HG03108 (cell line): ENCODE measurements around the gene AUNIP.

ENCODE experiments used
- ATAC-seq: cut with Tn5 transposase; IDR thresholded peaks from one replicate; pipeline ENCODE4 v1.9.1; 2021; ENCODE audit warnings: moderate library complexity; ENCODE audit not compliant: unreplicated experiment

AUNIP gene

DNA sequence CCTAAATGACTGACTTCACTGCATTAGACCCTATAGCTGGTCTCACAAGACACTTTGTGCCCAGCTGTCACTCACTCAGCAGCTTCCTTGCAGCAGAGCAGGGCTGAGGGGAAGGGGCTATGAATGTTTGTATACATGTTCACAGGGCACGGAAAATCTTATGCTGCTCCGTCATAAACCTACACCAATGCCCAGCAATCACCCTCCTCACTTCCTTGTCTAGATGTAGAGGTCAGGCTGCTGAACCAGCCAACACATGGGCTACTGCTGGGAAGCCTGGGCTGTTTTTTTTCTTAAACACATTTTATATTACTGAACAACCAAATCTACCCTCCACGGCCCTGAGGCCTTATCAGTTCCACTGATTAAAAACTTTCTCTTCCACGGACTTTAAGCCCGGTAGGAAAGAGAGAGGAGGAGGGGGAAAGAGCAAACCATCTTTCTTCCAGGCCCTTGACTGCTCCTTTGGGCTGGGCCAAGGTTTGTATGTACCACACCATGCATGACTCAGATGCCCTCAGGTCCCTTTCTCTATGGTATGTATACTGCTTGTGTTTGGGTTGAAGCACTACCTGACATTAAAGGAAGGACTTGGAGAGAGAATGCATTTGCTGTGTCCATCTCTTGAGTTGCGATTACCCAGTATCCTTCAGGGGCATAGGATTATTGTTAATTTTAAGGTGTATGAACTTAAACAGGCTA, 26.8 kb downstream of the AUNIP start:
- ATAC-seq: no peak

- ATAC-seq: no peak
These were observed 27.6 kb downstream of the AUNIP start for GRCh38 chr1:25831569-25832196.

DNA sequence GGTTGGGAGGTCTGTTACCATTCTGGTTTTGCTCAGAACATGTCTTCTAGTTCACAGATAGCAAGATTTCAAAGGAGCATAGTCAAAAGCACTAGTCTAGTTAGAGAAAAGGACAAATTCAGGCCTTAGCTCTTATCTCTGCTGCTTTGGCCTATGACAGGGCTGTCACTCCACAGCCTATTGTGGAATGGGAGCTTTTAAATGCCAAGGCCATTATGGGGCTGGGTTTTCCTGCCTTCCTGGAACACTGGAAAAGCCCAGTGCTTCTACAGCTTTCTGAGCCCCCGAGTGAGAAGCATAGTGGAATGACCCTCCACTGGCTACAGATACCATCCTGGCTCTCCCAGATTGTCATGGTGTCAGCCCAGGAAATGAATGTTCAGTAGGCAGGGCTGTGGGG, 30.2 kb downstream of the AUNIP start:
- no peak for ATAC-seq

DNA sequence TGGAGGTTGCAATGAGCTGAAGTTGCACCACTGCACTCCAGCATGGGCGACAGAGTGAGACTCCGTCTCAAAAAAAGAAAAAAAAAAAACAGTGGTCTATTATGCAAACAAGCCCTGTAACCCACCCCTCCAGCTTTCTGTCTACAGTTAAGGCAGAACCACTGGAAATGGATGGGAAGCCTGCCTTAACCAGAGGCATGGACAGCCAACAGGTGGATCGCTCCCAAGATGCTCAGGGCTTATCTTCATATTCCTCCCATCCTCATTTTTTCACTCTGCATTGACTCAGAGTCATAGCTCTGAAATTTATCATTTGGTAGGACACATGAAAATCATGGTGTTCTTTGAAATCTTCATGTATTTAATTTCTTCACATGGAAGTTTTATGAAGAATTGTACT, 30.8 kb downstream of the AUNIP start:
- ATAC-seq: no peak

GRCh38 chr1:25826571-25826970, 32.7 kb downstream of the AUNIP start:
- no peak for ATAC-seq

- ATAC-seq: no peak
These were observed 33.7 kb downstream of the AUNIP start for GRCh38 chr1:25825605-25826004.

DNA sequence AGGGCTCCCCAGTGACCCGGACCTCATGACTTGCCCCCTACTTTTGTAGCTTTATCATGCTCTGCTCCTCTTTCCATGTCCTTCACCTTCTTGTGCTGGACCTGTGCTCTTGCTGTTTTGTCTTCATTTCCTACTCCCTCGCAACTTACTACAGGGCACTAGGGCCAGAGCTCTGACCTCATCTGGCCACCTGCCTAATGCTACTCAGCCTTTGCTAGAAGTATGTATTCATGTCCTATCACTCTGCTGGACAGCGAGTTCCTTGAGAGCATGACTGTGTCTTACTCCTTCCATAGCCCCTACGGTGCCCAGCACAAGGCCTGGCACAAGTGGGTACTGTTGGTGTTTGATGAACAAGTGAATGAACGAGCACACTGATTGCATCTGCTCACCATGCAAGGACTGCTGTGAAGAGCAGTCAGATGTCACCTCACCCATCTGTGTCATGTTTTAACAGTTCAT, 37.6 kb downstream of the AUNIP start:
- no peak for ATAC-seq

DNA sequence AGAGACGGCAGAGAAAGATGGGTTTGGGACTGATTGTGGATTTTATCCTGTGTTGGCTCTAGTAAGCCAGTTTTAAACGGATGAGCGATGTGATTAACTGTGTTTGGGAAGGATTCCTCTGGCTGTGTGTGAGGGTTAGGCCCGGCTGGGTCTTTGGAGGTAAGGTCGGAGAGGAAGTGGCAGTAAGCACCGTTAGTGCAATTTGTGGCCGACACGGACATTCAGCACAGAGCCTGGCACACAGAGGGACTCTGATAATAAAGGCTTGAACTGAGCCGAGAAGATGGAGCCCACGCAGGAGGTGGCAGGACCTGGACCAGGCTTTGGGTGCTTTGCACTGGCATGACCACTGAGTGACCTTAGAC, 38.2 kb downstream of the AUNIP start:
- ATAC-seq: no peak

DNA sequence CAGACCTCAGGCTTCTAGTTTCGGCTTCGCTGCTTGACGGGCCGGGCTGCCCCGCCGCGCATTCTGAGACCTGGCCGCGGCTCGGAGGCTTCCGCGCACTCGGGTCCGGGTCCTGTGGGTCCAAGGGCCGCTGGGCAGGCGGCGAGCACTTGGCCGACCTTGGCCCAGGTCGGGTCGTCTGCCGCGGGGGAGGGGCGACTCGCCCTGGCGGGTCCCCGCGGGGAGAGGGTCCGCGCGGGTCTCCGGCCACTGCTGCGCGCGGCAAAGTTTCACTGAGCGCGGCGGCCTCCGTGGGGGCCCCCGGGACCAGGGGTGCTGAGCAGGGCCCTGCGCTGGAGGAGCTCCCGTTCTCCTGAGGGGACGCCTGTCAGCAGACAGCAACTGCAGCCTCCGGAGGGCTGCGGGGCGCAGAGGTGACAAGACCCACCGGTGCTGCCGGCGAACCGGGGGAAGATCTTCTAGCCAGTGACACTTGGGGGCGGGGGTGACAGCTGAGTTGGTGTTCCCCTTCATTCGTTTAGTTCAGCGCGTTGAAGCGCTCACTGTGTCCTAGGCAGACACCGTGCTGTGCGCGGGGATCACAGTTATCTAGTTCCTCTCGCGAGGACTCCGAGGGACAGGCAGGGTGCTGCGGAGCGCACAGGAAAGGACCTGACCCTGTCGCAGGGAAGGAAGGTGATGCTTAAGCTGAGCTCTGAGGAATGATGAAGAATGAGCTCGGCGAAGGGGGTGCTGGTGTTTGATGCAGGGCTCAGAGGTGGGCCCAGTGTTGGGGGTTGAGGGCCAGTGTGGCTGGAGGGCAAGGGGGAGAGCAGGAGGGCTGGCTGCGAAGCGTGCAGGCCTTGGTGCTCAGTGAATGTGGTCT, 38.8 kb downstream of the AUNIP start:
- ATAC-seq: peak; percentile 39

GRCh38 chr1:25819491-25820246, 39.6 kb downstream of the AUNIP start, which contains the start of gene MTFR1L:
TSS of gene MTFR1L (plus strand) at chr1:25819954. CDS start at chr1:25823105, 3,151 bp downstream.
- ATAC-seq: peak; percentile 73

- no peak for ATAC-seq
These were observed 40.7 kb downstream of the AUNIP start for GRCh38 chr1:25818569-25818968.

GRCh38 chr1:25817840-25818501, 41.3 kb downstream of the AUNIP start:
- ATAC-seq: no peak

- ATAC-seq: no peak
These were observed 43.0 kb downstream of the AUNIP start for GRCh38 chr1:25816112-25816718.

DNA sequence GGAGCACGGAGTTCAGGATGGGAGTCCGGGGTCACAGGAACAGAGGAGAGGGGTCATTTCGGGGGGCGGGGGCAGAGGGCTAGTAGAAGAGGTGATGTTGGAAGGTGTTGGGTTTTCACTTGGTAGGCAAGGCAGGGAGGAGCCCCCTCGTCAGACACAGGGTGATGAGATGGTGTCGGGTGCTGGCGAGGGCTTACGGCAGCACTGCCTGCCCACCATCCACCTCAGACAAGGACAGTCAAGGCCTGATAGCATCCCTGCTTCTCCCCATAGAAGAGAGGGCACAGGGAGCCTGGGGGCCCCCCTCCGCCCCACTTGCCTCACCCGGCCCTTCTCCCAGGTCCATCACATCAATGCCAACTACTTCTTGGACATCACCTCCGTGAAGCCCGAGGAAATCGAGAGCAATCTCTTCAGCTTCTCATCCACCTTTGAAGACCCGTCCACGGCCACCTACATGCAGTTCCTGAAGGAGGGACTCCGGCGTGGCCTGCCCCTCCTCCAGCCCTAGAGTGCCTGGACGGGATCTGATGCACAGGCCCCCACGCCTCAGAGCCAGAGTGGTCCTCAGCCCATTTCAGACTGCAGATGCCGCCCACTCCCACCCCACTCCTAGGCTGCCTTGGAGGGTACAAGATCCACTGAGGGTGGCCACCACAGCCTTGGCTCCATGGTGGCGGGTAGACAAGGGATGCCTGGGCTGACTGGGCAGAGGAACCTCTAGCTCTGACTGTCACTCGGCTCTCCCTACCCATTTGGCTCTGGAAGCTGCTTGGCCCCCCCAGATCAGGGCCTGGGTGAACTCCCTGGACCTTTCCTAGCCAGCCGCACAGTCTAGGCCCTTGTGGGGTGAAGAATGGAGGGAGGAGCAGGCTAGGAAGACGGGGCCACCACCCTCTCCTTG, 43.8 kb downstream of the AUNIP start:
- ATAC-seq: no peak

DNA sequence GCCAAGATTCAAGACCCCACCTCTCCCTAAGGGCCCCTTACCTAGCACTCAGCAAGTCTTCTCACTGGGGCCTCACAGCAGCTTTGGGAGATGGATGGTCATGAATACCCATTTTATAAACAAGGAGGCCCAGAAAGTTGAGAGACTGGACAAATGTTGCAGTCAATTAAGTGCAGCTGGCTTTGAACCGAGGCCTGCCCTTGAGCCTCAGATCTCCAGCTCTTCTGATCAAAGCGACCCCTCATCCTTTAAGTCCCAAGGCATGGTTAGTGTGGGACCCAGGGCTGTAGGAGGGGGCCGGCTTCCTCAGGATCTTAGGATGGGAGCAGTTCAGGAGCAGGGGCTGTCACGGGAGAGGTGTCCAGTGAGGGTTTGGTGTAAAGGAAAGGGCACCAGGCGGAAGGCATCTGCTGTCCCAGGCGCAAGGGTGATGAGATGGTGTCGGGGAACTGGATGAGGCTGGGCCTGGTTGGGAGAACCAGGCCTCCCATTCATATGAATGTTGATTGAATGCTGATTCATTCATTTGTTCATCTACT, 44.6 kb downstream of the AUNIP start:
- no peak for ATAC-seq

DNA sequence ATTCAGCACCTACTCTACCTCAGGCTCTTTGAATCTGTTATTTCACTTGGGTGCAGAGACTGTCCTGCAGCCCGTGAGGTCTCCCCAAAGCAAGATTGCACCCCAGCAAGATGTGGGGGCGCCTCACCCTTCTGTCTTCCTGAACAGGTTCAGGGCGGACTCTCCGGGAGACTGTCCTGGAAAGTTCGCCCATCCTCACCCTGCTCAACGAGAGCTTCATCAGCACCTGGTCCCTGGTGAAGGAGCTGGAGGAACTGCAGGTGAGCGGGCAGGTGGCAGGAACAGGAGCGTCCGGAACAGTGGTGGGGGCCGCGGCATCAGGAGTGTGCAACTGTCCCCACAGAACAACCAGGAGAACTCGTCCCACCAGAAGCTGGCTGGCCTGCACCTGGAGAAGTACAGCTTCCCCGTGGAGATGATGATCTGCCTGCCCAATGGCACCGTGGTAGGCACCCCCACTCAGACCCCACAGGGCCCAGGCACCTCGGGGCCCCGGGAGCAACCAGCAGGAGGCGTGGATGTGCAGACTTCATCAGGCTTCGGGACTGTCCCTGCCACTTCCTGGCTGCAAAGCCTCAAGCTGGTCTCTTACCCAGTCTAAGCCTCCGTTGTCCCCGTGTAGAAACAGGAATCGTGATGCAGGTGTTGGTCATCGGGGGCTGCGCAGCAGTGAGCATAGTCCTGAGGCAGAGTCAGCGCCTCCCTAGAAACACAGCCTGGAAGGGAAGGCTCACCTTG, 45.4 kb downstream of the AUNIP start:
- ATAC-seq: no peak

- ATAC-seq: no peak
These were observed 46.1 kb downstream of the AUNIP start for GRCh38 chr1:25813071-25813733.
